Kidney epithelial cell (primary cell): ENCODE data around the gene PABPN1L. TPM values are rescaled to one million over a fixed set of nuclear protein-coding genes. Genes with fewer than 3 reads are reported as not detected.
"Not testable (repeated sequence)": the region's sequence is repeated elsewhere in the genome, so short reads cannot be mapped to it uniquely, and the experiment has no call there.

Source experiments
- DNase-seq: peaks from one replicate; pipeline ENCODE4 v3.0.0-alpha.2; 2010; ENCODE audit warnings: low read depth
- H3K27me3 ChIP-seq: 2 replicates; pipeline ENCODE4 v1.6.0; 2011; ENCODE audit warnings: low read length; ENCODE audit not compliant: control insufficient read depth, insufficient read depth
- H3K36me3 ChIP-seq: 2 replicates; pipeline ENCODE4 v1.5.1; 2011; ENCODE audit warnings: low read length; ENCODE audit not compliant: control insufficient read depth, insufficient read depth
- H3K4me3 ChIP-seq: 2 replicates; pipeline ENCODE4 v1.5.1; 2011; ENCODE audit warnings: low read depth, mild to moderate bottlenecking, control low read depth, low read length
- CTCF ChIP-seq: IDR thresholded peaks from 2 replicates; pipeline ENCODE4 v1.5.1; 2011; ENCODE audit warnings: mild to moderate bottlenecking, moderate library complexity, low read length, control low read depth, inconsistent platforms; ENCODE audit not compliant: insufficient read depth, poor library complexity, severe bottlenecking
- total RNA-seq: library from RNA; depleted of rRNA; stranded (reverse); fragments of >200 nt; gene quantifications from 2 replicates; pipeline ENCODE4 v1.2.3, GENCODE V29; 2015

PABPN1L gene
- total RNA-seq, 1 donor from 2014 or later: not detected

GRCh38 chr16:88897696-88898425, 31.4 kb upstream of the PABPN1L start:
- TF ChIP-seq CTCF: no peak
- no peaks in the 10 kb centered on the region for H3K36me3 ChIP-seq
- DNase-seq: no peak
- H3K27me3 ChIP-seq: peaks cover 11% of the 10 kb centered on the region
- H3K4me3 ChIP-seq: no peak overlapping the region

- DNase-seq: no peak
- H3K27me3 ChIP-seq: peaks cover 9% of the 10 kb centered on the region
- H3K4me3 ChIP-seq: no peak overlapping the region
- TF ChIP-seq CTCF: no peak
- no peaks in the 10 kb centered on the region for H3K36me3 ChIP-seq
Measured at GRCh38 chr16:88896238-88897070, 30.0 kb upstream of the PABPN1L start.

GRCh38 chr16:88895335-88895734, 28.9 kb upstream of the PABPN1L start:
- Histone ChIP-seq H3K27me3 (peaks cover 5% of the 10 kb centered on the region), H3K4me3 (no peak overlapping the region), H3K36me3 (no peaks in the 10 kb centered on the region)
- TF ChIP-seq CTCF: no peak
- no peak for DNase-seq

GRCh38 chr16:88894681-88895300, 28.3 kb upstream of the PABPN1L start:
- Histone ChIP-seq H3K36me3 (no peaks in the 10 kb centered on the region), H3K4me3 (no peak overlapping the region), H3K27me3 (peaks cover 5% of the 10 kb centered on the region)
- DNase-seq: no peak
- TF ChIP-seq CTCF: no peak

GRCh38 chr16:88894266-88894665, 27.8 kb upstream of the PABPN1L start:
- H3K4me3 ChIP-seq, DNase-seq, H3K27me3 ChIP-seq, H3K36me3 ChIP-seq: not testable (repeated sequence)

GRCh38 chr16:88893127-88893968, 26.9 kb upstream of the PABPN1L start:
- DNase-seq: no peak
- no peak for TF ChIP-seq CTCF
- Histone ChIP-seq H3K4me3 (no peak overlapping the region), H3K27me3 (peaks cover 2% of the 10 kb centered on the region), H3K36me3 (no peaks in the 10 kb centered on the region)
